Hindlimb muscle (tissue), 1 donor: Measurements from ENCODE around the gene CSNK1G2. TPM values are rescaled to one million over a fixed set of nuclear protein-coding genes. Genes with fewer than 3 reads are reported as not detected.

Experiments used
- DNase-seq: peaks from one replicate; pipeline ENCODE4 v3.0.0-alpha.2; 2013
- polyA plus RNA-seq: library from polyadenylated mRNA; unstranded; fragments of 120-200 nt; gene quantifications from one replicate; pipeline ENCODE4 v1.2.1, GENCODE V29; 2013; ENCODE audit not compliant: insufficient read length

The CSNK1G2 gene
- 42.8 TPM for polyA plus RNA-seq

DNA sequence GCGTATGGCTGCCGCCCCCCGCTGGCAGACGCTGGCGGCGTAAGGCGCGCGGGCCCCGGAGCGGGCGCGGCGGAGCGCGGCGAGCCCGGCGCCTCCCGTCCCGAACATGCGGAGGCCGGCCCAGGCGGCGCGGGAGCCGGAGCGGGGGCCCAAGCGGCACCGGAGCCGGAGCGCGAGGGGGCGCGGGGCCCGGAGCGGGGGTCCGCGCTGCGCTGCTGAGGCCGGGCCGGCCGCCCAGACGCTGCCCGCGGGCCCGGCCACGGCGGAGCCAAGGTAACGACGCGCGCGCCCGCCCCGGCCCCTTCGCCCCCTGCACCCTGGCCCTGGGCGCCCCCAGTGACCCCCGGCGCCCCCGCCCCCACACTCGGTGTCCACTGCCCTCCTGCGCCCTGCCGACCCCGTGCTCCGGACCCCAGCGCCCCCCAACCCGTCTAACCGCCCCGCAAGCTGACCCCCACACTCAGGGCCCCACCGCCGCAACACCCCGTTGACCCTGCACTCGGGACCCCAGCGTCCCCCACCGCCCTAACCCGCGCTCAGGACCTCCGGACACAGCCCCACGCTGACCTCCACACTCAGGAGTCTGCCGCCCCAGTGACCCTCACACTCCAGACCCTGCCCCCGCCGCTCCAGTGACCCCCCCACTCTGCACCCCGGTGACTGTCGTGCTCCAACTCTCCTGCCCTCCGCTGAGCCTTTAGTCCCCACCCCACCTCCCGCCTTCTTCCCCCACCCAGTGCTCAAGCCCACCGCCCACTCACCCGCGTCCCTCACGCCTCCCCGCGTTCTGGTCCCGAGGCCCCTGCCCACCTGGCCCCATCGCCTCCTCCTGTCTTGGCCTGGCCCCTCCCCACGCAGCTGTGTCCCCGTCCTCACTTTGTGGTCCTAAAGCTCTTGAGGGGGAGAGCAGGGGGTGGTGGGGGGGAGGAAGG is at the start of gene CSNK1G2:
CSNK1G2 (plus strand) TSS at position 27 of the 932 bp plus-strand sequence. CDS start 28,601 bp downstream, outside the sequence.
- DNase-seq = no peak

DNA sequence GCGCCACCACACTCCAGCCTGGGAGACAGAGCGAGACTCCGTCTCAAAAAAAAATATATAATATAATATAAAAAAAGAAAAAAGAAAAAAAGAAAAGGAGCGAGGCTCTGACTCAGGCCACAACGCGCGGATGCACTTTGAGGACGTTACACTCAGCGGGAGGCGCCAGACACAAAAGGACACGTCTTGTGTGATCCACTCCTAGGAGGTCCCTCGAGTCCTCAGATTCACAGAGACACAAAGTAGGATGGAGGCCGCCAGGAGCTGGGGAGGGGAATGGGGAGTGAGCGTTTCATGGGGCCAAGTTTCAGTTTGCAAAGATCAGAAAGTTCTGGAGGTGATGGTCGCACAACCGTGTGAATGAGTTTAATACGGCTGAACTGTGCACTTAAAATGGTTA is 47.2 kb upstream of the CSNK1G2 start:
- no peak for DNase-seq

DNA sequence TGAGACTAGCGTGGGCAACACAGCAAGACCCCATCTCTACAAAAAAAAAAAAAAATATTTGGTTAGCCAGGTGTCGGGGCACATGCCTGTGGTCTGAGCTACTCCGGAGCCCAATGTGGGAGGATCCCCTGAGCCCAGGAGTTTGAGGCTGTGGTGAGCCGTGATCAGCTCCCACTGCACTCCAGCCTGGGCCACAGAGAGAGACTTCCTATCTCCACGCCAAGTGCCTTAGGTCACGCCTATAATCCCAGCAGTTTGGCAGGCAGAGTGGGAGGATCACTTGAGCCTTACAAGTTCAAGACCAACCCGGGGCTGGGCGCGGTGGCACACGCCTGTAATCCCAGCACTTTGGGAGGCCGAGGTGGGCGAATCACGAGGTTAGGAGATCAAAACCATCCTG is 44.5 kb upstream of the CSNK1G2 start:
- DNase-seq = no peak

DNA sequence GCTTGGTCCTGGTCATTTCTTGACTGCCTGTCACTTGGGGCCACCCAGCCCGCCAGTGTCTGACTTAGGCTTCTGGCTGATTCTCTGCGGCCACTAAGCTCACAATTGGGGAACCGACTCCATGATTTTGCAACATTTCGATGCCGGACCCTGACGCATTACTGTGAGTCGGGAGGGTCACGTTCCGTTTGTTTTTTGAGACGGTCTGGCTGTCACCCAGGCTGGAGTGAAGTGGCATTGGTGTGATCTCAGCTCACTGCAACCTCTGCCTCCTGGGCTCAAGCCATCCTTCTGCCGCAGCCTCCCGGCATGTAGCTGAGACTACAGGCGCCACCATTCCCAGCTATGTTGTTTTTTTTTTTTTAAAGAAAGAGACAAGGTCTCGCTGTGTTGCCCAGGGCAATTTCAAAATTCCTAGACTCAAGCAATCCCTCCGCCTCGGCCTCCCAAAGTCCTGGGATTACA is 39.0 kb upstream of the CSNK1G2 start:
- DNase-seq = no peak

DNA sequence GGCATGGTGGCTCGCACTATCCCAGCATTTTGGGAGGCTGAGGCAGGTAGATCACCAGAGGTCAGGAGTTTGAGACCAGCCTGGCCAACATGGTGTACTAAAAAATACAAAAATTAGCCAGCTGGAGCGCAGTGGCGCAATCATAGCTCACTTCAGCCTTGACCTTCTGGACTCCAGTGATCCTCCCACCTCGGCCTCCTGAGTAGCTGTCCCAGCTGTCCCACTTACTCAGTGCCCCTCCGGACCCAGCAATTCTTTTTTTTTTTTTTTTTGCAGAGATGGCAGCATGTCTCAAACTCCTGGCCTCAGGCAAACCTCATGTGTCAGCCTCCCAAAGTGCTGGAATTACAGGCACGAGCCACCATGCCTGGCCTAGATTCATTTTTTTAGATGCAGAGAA is 38.0 kb upstream of the CSNK1G2 start:
- DNase-seq = no peak

DNA sequence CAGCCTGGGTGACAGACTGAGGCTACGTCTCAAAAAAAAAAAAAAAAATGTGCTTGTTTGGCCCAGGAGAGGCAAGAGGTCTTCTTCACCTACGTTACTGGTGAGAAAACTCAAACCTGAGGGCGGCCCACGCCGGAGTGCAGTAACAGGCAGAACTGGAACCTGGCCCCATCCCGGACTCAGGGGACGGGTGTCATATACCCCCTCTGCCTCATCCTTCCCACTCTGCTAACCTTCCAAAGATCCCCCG is 36.2 kb upstream of the CSNK1G2 start:
- DNase-seq = no peak

DNA sequence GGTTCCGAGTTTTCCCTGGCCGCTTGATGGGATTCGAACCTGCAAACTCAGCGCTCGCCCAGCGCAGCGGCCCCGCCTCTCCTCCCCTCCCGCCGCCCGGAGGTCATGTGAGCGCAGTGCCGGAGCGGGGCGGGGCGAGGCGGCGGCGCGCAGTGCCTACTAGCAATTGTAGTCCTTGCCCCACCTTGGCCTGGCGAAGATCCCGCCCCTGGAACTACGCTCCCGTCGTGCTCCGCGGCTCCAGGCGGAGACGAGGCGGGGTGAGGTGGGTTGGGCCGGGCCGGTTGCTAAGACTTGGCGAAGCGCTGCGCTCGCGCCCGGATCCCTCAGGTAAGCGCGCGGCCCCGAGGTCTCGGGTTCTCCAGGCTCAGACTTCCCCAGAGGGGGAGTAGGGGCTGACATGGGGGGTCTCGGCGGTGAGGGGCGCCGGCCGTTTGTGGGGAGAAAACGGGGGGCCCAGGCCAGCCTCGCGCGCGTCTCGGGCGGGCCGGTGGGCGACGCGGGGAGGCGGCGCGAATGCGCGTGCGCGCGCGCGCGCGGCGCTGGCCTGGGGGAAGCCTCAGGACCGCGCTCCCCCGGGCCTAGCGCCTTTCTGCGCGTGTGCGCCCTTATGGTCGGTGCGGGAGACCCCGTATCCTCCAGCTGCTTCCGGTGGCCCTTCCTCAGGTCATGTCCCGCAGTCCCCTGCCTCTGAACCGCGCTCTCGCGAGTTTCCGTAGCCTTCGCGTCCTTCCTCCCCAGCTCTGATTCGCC is 35.7 kb upstream of the CSNK1G2 start, which contains the start of the genes ADAT3 and SCAMP4:
ADAT3 (plus strand) TSS at position 290 of the 753 bp plus-strand sequence. CDS start 6,649 bp downstream, outside the sequence.
SCAMP4 (plus strand) TSS at position 290 of the 753 bp plus-strand sequence. CDS start 9,621 bp downstream, outside the sequence.
- DNase-seq = peak; percentile 99

DNA sequence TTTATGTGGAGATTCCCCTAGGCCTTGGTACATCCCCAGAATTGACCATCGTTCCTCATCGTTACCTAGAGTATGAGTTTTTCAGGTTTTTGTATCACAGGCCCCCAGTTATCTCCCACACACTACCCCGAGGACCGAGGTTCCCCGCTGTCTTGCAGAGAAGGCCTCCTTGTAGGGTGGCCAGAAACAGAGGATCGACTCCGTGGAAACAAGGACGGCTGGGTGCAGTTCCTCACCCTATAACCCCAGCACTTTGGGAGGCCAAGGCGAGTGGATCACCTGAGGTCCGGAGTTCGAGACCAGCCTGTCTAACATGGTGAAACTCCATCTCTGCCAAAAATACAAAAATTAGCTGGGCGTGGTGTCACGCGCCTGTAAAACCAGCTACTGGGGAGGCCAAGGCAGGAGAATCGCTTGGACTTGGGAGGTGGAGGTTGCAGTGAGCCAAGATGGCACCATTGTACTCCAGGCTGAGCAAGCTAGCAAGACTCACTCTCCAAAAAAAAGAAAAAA is 35.1 kb upstream of the CSNK1G2 start:
- DNase-seq = no peak

DNA sequence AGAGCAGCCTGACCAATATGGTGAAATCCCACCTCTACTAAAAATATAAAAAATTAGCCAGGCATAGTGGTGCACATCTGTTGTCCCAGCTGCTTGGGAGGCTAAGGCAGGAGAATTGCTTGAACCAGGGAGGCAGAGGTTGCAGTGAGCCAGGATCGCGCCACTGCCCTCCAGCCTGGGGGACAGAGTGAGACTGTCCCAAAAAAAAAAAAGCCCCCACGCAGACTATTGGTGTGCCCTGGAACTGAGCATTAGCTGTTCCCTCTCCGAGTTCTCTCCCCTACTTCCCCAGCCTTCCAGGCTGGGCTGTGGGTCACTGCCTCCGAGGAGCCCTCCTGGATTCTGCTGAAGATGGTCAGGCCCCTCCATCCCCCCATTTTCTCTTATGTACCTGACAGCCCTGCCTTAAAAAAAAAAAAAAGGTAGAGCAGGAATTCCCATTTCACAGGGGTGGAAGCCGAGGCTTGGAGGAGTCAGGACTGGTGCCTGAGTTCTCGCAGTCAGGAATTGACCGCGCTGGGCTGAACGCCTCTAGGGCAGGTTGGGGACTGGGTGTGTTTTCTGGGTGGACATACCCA is 33.9 kb upstream of the CSNK1G2 start:
- DNase-seq = no peak

DNA sequence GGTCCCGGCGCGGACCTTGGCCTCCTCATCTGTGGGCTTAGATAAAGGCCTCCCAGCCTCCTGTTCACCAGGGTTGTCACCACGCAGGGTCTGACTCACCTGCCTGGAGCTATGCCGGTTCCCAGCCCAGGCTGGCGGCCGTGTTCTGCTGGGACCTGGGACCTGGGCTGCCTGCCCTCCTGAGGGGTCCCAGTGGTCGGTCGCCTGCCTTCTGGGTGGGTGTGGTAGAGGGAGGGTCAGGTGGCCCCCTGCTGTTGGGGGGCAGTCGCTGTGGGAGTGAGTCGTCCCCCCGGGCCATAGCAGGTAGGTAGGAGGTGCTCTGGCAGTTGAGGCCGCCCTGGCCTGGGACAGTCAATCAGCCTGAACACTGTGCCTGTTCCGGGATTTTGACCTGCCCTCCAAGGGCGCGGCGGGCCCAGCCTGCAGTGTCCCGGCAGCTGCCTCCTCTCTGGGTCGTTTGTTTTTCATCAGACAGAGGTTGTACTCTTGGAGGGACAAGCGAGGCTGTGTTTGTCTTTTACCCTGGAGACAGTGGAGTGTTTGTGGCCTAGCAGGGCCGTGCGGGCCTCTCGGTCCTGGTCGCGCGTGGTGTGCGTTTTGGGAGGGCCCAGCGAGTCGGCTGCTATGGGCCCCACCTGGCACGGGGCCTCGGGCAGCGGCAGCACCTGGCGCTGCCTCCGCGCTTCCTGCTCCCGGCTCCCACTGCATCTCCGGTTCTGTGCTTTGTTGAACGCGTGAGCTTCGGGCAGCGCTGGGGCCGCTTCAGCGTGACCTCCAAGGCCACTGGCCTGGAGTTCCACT is 33.2 kb upstream of the CSNK1G2 start:
- no peak for DNase-seq

DNA sequence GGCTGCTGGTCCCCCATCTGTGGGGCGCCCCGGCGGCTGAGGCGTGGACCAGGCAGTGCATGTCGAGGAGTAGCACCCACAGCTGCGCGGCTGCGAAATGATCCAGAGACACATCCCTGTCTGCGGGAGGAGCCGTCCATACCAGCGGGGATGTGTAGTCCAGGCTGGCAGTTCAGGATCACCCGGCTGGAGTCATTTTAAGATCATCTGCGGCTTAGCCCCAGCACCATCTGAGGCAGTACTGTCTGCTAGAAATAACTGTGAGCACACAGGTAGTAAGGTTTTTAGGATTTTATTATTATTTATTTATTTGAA is 32.7 kb upstream of the CSNK1G2 start:
- DNase-seq = no peak

DNA sequence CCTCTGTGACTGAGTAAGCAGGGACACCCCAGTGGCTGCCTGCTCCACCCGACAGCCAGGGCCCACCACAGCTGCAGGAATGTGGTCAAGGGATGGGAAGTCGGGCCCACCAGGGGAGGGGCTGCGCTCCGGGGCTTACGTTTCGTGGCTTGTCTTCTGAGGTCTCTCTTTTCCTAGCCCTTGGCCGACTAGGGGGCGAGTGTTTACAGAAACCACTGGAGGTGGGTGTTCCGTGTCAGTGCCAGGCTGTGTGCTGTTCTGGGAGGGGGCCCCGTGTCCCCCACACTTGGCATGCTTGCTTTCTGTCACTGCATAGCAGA is 31.3 kb upstream of the CSNK1G2 start:
- DNase-seq = no peak

DNA sequence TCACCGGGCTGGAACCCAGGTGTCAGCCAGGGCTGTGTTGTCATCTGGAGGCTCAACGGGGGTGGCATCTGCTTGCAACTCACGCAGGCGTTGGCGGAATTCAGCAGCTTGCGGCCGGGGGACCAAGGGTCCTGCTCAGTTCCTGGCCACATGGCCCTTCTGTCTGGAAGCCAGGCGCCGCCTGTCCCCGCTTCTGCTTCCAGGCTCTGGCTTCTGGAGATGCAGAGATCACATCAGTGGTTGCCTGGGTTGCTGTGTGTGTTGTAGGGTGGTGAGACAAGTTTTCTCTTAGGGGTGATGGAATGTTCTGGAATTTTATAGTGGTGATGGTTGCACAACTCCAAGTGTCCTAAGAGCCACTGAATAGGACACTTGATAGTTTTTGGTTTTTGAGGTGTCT is 30.8 kb upstream of the CSNK1G2 start:
- no peak for DNase-seq

DNA sequence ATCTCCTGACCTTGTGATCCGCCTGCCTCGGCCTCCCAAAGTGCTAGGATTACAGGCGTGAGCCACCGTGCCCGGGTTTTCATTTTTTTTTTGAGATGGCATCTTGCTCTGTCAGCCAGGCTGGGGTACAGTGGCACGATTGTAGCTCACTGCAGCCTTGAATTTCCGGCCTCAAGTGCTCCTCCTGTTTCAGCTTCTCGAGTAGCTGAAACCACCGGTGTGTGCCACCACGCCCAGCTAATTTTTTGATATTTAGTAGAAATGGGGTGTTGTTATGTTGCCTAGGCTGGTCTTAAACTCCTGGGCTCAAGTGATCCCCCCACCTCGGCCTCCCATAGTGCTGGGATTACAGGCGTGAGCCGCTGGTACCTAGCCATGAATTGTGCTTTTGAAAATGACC is 29.9 kb upstream of the CSNK1G2 start:
- DNase-seq = no peak

DNA sequence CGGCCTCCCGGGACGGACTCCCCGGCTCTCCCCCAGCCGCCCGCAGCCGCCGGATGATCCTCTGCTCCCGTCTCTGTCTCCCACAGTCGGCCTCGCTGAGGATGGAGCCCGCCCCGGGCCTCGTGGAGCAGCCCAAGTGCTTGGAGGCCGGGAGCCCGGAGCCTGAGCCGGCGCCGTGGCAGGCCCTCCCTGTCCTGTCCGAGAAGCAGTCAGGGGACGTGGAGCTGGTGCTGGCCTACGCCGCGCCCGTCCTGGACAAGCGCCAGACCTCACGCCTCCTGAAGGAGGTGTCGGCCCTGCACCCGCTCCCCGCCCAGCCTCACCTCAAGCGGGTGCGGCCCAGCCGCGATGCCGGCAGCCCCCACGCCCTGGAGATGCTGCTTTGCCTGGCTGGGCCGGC is 29.0 kb upstream of the CSNK1G2 start:
- DNase-seq = no peak

DNA sequence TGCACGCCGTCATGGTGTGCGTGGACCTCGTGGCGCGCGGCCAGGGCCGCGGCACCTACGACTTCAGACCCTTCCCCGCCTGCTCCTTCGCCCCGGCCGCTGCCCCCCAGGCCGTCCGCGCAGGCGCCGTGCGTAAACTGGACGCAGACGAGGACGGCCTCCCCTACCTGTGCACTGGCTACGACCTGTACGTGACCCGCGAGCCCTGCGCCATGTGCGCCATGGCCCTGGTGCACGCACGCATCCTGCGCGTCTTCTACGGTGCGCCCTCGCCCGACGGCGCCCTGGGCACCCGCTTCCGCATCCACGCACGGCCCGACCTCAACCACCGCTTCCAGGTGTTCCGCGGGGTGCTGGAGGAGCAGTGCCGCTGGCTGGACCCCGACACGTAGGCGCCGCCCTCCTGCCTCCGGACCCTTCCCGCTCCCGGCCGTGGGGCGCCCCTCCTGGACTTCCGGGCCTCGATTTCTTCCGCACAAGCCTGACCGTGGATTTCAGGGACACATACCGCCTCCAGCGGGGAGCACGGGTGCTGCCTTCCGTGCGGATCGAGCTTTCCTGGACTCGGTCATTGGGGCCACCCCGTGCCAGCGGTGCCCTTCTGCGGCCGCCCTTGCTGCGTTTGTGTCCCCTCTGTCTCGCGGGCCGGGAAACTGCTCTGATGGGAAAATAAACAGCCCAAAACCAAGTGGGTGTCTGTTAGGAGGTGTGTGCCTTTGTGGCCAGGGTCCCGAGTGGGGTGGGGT is 28.0 kb upstream of the CSNK1G2 start:
- no peak for DNase-seq

DNA sequence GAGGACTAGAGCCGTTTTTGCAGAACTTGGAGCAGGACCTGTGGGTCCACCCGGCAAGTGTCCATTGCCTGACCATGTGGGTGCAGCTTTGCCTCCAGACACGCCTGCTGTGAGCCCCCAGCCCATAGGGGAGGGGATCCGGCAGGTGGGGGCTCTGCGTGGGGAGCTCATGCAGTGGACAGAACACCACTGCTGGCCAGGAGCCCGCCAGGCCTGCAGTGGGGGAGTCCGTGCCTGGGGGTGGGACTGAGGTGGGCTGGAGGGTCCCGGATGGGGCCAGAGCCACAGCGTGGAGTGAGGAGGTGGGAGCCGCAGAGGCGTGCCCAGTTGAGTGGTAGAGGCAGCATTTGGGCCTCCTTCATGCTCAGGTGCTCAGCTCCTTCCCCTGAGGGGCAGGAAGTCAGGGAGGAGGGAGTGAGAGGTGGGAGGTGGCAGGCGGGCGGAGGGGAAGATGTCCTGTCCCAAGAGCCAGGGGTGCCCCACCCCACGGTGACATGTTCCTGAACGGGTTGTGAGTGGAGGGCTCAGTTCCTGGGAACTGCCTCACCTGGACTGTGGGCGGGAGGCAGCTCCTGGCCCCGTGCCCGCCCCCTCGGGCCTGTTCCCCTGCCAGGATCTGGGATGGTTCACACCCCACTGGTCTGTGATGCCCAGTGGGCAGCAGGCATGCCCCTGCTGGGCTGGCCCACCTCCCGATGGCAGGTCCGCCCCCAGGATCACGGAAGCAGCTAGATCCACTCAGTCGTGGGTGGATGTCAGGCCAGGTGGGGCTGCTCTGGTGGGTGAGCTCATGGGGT is 27.0 kb upstream of the CSNK1G2 start:
- no peak for DNase-seq

DNA sequence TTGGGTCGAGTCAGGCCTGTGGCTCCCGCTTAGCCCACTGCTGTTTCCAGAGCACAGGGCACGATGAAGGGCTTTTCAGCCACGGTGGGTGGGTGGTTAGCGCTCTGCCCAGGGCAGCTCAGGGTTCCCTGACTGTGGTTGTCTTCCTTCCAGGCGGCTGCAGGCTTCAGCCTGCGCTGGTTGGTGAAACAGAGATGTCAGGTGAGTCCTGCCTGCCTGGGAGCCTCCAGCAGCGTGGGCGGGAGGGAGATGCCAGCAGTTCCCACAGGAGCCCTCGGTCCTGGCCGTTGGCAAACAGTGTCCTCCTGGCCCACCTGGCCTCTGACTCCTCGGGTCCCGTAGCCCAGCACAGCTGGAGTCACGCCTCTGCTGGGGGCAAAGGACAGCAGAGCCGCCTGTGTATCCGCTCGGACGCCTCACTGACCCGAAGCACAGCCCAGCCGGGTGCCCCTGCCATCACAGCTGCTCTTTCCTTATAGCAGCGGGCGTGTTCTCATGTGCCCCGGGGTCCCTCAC is 26.1 kb upstream of the CSNK1G2 start:
- DNase-seq = no peak

DNA sequence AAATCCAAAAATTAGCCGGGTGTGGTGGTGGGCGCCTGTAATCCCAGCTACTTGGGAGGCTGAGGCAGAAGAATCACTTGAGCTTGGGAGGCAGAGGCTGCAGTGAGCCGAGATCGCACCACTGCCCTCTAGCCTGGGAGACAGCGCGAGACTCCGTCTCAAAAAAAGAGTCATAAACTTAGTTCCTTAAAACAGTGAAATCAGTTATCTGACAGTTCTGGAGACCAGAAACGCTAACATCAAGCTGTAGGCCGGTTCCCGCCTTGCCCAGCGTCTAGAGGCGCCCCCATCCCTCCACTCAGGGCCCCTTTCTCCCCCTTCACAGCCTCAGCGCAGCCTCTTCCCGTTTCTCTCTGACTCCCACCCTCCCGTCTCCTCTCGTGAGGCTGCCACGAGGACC is 23.8 kb upstream of the CSNK1G2 start:
- DNase-seq = no peak

DNA sequence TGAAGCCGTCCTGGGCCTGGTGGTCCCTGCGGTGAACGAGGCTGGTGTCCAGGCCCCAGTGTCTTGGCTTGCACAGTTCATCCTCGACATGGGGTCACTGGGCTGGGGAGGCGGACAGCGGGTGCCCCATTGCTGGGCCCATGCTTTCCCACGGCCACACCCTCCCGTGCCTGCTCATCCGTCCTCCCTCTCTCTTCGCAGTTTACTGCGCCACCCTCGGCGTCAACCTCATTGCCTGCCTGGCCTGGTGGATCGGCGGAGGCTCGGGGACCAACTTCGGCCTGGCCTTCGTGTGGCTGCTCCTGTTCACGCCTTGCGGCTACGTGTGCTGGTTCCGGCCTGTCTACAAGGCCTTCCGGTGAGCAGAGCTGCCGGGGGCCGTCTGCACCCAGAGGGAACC is 23.0 kb upstream of the CSNK1G2 start:
- DNase-seq = no peak

DNA sequence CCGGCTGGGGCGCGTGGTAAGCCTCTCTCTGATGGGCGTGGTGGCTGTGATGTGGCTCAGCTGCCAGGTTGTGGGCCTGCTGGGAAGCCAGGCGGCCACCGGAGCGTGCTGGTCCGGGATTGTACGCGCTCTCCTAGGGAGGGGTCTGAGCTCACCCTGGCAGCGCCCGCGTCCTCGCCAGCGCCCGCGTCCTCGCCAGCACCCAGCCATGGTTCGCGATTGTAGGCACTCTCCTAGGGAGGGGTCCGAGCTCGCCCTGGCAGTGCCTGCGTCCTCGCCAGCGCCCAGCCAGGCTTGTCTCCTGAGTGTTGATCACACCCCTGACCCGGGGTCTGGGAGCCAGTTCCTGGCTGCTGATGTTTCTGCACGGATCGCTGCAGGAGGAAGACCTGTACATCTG is 22.0 kb upstream of the CSNK1G2 start:
- DNase-seq = no peak
